ENCODE measurements around the gene SPACA9.

DNA sequence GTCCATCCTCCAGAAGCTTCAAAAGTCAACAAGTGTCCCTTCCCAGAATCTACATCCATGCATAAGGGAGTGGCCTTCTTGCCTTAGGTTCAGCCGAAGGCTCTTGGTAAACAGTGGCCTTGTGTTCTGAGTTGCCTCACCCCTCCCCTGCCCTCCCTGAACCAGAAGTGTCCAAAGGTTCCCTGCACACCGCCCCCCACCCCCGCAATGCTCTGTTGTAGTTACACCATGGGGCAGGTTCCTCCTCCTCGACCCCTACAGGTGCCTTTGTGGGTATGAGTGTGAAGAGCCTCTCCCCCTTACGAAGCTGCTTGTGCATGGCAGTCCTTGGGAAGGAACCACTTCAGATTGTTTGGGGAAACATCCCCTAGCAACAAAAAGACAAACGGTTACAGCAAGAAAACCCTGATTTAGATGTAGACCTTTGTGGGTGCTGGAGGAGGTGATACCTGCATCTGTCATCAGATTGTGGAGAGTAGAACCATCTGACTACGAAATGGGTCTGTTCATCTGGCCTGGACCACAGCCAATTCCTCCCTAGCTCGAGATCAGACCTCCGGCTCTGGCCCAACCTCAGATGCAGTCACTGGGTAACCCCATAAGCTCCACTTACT lies 7.1 kb downstream of the SPACA9 start:
- TF ChIP-seq, protein P1, sequence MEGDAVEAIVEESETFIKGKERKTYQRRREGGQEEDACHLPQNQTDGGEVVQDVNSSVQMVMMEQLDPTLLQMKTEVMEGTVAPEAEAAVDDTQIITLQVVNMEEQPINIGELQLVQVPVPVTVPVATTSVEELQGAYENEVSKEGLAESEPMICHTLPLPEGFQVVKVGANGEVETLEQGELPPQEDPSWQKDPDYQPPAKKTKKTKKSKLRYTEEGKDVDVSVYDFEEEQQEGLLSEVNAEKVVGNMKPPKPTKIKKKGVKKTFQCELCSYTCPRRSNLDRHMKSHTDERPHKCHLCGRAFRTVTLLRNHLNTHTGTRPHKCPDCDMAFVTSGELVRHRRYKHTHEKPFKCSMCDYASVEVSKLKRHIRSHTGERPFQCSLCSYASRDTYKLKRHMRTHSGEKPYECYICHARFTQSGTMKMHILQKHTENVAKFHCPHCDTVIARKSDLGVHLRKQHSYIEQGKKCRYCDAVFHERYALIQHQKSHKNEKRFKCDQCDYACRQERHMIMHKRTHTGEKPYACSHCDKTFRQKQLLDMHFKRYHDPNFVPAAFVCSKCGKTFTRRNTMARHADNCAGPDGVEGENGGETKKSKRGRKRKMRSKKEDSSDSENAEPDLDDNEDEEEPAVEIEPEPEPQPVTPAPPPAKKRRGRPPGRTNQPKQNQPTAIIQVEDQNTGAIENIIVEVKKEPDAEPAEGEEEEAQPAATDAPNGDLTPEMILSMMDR (conservative IDR thresholded peaks at IDR 0.05; ENCODE audit: low read depth, low read length): no peak
- TF ChIP-seq SMC3 (IDR thresholded peaks at IDR 0.05; ENCODE audit: low read depth, low read length) (no peak), CEBPB (IDR thresholded peaks at IDR 0.05; ENCODE audit: low read depth, low read length) (no peak), POLR2A (IDR thresholded peaks at IDR 0.05; ENCODE audit: low read depth, low read length) (no peak), RCOR1 (IDR thresholded peaks at IDR 0.05; ENCODE audit: insufficient replicate concordance, low read length) (no peak), MAFK (IDR thresholded peaks at IDR 0.05; ENCODE audit: low read depth, low read length) (no peak), RFX5 (IDR thresholded peaks at IDR 0.05; ENCODE audit: low read depth, low read length) (no peak), MXI1 (IDR thresholded peaks at IDR 0.05; ENCODE audit: borderline replicate concordance, low read depth, low read length) (no peak), FOS (IDR thresholded peaks at IDR 0.05; ENCODE audit: low read depth, low read length) (no peak), CHD1 (IDR thresholded peaks at IDR 0.05; ENCODE audit: low read depth, low read length) (no peak), NFE2L2 (IDR thresholded peaks at IDR 0.05; ENCODE audit: low read depth, low read length) (no peak)
